Measurements from ENCODE around the gene NUP188. TPM values are rescaled to one million over a fixed set of nuclear protein-coding genes. Genes with fewer than 3 reads are reported as not detected.

Gene NUP188
- total and polyA plus RNA-seq, 10 of the 15 experiments (the other 5 are each of a cell fraction or from before 2014, with no cell fraction given): 1.4 to 73.7 (median 48.9) TPM

DNA sequence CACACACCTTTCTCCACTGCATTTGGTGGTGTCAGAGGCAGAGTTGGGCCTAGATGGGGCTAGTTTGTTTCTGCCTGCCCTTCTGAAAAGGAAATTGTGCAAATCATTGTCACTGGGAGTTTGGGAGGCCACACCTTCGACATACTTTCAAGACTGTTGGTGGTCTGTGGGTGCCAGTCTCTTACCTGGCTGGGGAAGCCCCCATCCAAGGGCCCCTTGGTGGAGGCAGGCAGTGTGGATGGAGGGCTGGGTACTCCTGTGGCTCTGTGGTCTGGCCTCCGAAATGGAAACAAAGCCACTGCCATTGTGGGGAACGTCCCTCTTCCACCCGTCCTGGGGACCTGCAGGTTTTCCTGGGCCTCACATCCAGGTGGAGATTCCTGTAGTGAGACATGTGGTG lies 37.6 kb upstream of the NUP188 start:
- no peak overlapping the region for H3K4me3 ChIP-seq
- TF ChIP-seq ZNF24 (IDR thresholded peaks at IDR 0.05): no peak
- TF ChIP-seq ZNF207 (IDR thresholded peaks at IDR 0.05; ENCODE audit: borderline replicate concordance): no peak
- no peak for TF ChIP-seq TCF12 (IDR thresholded peaks at IDR 0.05; ENCODE audit: low read depth, low read length)
- TF ChIP-seq CREB1 (IDR thresholded peaks at IDR 0.05; ENCODE audit: low read depth): no peak
- TF ChIP-seq WRNIP1 (IDR thresholded peaks at IDR 0.05; ENCODE audit: borderline replicate concordance, low read depth, low read length): no peak
- no peaks in the 10 kb centered on the region for H3K9me3 ChIP-seq (replicated peaks; ENCODE audit: control insufficient read depth, insufficient read depth, low read length)
- H3K27me3 ChIP-seq (replicated peaks in 1 of 2; ENCODE audit: control insufficient read depth in 2 of 2, insufficient read depth in 2 of 2, low read length in 1 of 2): no peaks in the 10 kb centered on the region
- H3K9ac ChIP-seq (ENCODE audit: control insufficient read depth, insufficient read depth, low read length): no peak overlapping the region
- no peaks in the 10 kb centered on the region for H3K4me1 ChIP-seq (ENCODE audit: control insufficient read depth, insufficient read depth, low read length)
- H3K36me3 ChIP-seq (ENCODE audit: control insufficient read depth in 2 of 2, insufficient read depth in 2 of 2, low read length in 1 of 2): peaks cover 8 to 28% of the 10 kb centered on the region in 2 experiments; a peak in 3 of 4 replicates
- in situ Hi-C loops (cut with MboI) (no loop called here), intact Hi-C loops (cut with micrococcal nuclease; ENCODE audit: unreplicated experiment) (no loop called here)
- H4K20me1 ChIP-seq (ENCODE audit: control insufficient read depth, insufficient read depth): no peaks in the 10 kb centered on the region
- POLR2A ChIA-PET: no interaction called here
- H3K79me2 ChIP-seq (ENCODE audit: control insufficient read depth, insufficient read depth, low read length): no peaks in the 10 kb centered on the region
- FAIRE-seq (no peak), DNase-seq (ENCODE audit: low read depth, low spot score) (no peak), ATAC-seq (no peak)
- H3K27ac ChIP-seq (ENCODE audit: control insufficient read depth, insufficient read depth): no peak overlapping the region
- BruUV-seq (replicated peaks): no TSS peak
- H3K4me2 ChIP-seq (ENCODE audit: control insufficient read depth, insufficient read depth): no peak overlapping the region
- WGBS (ENCODE audit: insufficient coverage, insufficient replicate concordance, low lambda C conversion rate, missing lambda C conversion rate): 60% methylated on average over 4 of the region's 4 CpGs
- CTCF ChIA-PET: no interaction called here
- no peak overlapping the region for H2AFZ ChIP-seq (ENCODE audit: control insufficient read depth, low read depth, low read length)
- RAD21 ChIA-PET (ENCODE audit: unreplicated experiment): no interaction called here
- SMC1A ChIA-PET (ENCODE audit: uncharacterized antibody, unreplicated experiment): no interaction called here

DNA sequence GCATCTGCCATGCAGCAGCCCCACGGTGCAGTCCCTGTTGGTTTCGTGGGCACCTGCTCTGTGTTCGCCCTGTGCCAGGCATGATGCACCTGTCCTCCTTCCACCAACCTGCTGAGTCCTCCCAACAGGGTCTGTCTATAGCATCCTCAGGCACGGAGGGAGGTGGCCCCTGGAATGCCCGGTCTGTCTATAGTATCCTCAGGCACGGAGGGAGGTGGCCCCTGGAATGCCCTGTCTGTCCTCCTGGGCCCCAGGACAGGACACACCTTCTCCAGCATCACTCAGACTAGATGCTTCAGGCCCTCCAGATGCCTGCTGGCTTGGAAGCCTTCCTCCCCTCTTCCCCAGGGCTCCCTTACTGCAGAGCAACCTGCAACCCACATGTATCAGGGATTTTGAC lies 36.6 kb upstream of the NUP188 start:
- no peaks in the 10 kb centered on the region for H4K20me1 ChIP-seq (ENCODE audit: control insufficient read depth, insufficient read depth)
- BruUV-seq (replicated peaks): no TSS peak
- no peaks in the 10 kb centered on the region for H3K79me2 ChIP-seq (ENCODE audit: control insufficient read depth, insufficient read depth, low read length)
- H2AFZ ChIP-seq (ENCODE audit: control insufficient read depth, low read depth, low read length): no peak overlapping the region
- H3K9ac ChIP-seq (ENCODE audit: control insufficient read depth, insufficient read depth, low read length): no peak overlapping the region
- SMC1A ChIA-PET (ENCODE audit: uncharacterized antibody, unreplicated experiment): no interaction called here
- ATAC-seq (no peak), DNase-seq (ENCODE audit: low read depth, low spot score) (no peak), FAIRE-seq (no peak)
- no peak overlapping the region for H3K4me3 ChIP-seq
- CTCF ChIA-PET: interaction anchor here (1.5 kb wide), 1 partner anchor 17 kb away, joined by 3 read pairs; no protein-coding TSS in a partner anchor
- H3K9me3 ChIP-seq (replicated peaks; ENCODE audit: control insufficient read depth, insufficient read depth, low read length): no peaks in the 10 kb centered on the region
- no peak overlapping the region for H3K27ac ChIP-seq (ENCODE audit: control insufficient read depth, insufficient read depth)
- no peak overlapping the region for H3K4me2 ChIP-seq (ENCODE audit: control insufficient read depth, insufficient read depth)
- in situ Hi-C loops (cut with MboI): no loop called here
- POLR2A ChIA-PET: no interaction called here
- no peaks in the 10 kb centered on the region for H3K27me3 ChIP-seq (replicated peaks in 1 of 2; ENCODE audit: control insufficient read depth in 2 of 2, insufficient read depth in 2 of 2, low read length in 1 of 2)
- TF ChIP-seq MEF2A (IDR thresholded peaks at IDR 0.05; ENCODE audit: insufficient read depth, low read depth, low read length) (no peak), PML (IDR thresholded peaks at IDR 0.05; ENCODE audit: low read length) (no peak)
- peaks cover 8 to 30% of the 10 kb centered on the region in 2 experiments; a peak in 3 of 4 replicates for H3K36me3 ChIP-seq (ENCODE audit: control insufficient read depth in 2 of 2, insufficient read depth in 2 of 2, low read length in 1 of 2)
- RAD21 ChIA-PET (ENCODE audit: unreplicated experiment): no interaction called here
- H3K4me1 ChIP-seq (ENCODE audit: control insufficient read depth, insufficient read depth, low read length): no peaks in the 10 kb centered on the region
- intact Hi-C loops (cut with micrococcal nuclease; ENCODE audit: unreplicated experiment): no loop called here
- WGBS (ENCODE audit: insufficient coverage, insufficient replicate concordance, low lambda C conversion rate, missing lambda C conversion rate): 81% methylated on average over 6 of the region's 6 CpGs

Measured in GM12878 (cell line).